IPS-NIHi7 (cell line): Measurements from ENCODE around the gene OLIG2.
A peak's percentile ranks its signal among the peaks of the same experiment; 100 is the strongest.

ENCODE experiments used
- DNase-seq: peaks from one replicate; pipeline ENCODE4 v3.0.0; 2012; ENCODE audit warnings: mixed read lengths; ENCODE audit errors: extremely low spot score

Gene OLIG2

DNA sequence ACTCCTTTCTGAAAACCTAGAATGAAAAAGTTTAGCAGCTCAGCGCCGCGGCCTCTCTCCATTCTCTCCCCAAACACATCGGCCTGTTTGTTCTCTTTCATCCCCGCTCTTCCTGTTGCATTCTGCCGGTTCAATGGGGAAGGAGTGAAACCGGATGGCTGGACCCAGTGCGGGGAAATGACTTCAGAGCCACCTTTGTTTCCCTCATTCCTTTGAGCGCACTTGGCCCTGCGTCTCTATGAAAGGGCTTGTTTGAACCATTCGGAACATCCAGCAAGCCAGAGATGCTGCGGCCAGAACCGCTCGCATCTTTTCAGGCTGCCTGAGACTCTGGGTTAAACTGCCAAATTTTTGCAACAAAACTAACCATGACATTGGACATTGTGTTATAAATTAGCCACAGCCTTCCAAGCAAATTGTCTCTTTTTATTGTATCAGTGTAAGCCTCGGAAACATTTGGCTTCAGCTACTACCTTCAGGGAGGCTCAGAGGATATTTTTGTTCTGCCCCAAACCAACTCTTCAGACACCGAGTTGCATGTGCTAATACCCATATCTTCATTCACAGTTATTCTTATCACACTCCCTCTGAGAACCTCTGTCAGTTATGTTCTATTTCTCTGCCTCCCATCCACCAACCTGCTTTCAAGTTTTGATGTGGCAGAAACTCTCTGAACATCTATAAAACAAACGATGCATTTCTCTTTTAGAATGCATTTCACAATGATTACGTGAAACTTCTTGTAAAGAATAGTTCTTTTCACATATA is 39.1 kb downstream of the OLIG2 start:
- peak; percentile 15 for DNase-seq

GRCh38 chr21:33067043-33067442 is 41.3 kb downstream of the OLIG2 start:
- no peak for DNase-seq

DNA sequence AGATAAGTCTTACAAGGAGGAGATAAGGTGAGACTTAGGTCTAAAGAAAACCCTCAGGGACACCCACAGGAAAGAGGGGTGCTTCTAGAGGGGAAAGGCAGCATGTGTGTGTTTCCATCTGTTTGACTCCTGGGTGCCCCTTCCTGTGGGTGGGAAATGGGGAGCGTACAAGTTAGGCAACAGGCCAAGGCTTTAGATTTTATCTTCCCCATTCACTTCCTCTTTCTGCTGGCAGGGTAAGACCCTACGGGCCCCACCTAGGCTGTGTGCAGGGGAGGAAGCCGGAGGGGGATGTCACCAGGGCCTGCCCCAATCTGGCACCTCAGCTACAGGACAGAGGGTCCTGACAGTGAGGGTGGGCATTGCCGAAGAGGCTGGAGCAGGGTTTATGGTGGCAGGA is 41.7 kb downstream of the OLIG2 start:
- DNase-seq: no peak

- no peak for DNase-seq
Measured at GRCh38 chr21:33069243-33069642, 43.5 kb downstream of the OLIG2 start.

GRCh38 chr21:33069645-33069993 is 43.9 kb downstream of the OLIG2 start:
- no peak for DNase-seq

DNA sequence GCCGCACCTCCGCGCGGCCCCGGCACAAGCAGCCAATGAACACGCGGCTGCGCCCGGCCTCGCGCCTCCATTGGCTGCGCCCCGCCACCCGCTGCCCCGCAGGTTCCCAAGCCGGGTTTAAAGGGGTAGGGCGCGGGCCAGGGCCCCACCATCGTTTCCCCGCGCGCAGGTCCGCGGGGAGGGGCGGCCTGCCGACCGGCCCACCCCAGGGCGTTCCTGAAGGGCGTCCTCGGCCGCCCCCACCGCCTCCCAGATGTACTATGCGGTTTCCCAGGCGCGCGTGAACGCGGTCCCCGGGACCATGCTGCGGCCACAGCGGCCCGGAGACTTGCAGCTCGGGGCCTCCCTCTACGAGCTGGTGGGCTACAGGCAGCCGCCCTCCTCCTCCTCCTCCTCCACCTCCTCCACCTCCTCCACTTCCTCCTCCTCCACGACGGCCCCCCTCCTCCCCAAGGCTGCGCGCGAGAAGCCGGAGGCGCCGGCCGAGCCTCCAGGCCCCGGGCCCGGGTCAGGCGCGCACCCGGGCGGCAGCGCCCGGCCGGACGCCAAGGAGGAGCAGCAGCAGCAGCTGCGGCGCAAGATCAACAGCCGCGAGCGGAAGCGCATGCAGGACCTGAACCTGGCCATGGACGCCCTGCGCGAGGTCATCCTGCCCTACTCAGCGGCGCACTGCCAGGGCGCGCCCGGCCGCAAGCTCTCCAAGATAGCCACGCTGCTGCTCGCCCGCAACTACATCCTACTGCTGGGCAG is 44.4 kb downstream of the OLIG2 start, which contains the start of gene OLIG1:
TSS of gene OLIG1 (plus strand) at position 148 of the 750 bp plus-strand sequence. CDS start at position 254, 106 bp downstream.
- peak; percentile 95 for DNase-seq

GRCh38 chr21:33070744-33070997 is 44.9 kb downstream of the OLIG2 start:
- no peak for DNase-seq

DNA sequence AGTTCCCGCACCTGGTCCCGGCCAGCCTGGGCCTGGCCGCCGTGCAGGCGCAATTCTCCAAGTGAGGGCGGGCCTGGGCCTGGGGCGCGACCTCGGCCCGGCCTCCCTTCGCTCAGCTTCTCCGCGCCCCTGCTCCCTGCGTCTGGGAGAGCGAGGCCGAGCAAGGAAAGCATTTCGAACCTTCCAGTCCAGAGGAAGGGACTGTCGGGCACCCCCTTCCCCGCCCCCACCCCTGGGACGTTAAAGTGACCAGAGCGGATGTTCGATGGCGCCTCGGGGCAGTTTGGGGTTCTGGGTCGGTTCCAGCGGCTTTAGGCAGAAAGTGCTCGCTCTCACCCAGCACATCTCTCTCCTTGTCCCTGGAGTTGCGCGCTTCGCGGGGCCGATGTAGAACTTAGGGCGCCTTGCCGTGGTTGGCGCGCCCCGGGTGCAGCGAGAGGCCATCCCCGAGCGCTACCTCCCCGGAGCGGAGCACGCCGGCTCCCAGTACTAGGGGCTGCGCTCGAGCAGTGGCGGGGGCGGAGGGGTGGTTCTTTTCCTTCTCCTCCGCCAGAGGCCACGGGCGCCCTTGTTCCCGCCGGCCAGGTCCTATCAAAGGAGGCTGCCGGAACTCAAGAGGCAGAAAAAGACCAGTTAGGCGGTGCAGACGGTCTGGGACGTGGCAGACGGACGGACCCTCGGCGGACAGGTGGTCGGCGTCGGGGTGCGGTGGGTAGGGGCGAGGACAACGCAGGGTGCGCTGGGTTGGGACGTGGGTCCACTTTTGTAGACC is 45.4 kb downstream of the OLIG2 start:
- DNase-seq: peak; percentile 39

- DNase-seq: peak; percentile 34
Measured at GRCh38 chr21:33071770-33072306, 46.1 kb downstream of the OLIG2 start.

DNA sequence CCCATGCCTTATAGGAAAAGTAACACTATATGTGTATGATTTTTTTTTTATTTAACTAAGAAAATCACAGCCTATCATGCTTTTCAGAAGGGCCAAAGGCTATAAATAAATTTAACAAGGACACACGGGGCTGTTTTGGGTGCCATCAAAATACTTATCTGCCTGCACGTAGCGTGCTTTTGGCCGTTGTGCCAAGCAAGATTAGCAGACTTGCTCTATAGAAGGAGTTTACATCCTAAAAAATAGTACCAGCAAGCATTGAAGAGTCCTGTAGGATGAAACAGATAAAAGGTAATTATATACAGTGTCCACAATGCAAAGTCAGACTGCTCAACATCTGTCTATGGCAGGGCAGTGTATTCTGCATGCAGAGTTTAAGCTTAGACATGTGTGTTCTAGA is 47.9 kb downstream of the OLIG2 start:
- no peak for DNase-seq

GRCh38 chr21:33075128-33075527 is 49.4 kb downstream of the OLIG2 start:
- DNase-seq: peak; percentile 60

GRCh38 chr21:33075596-33076195 is 50.0 kb downstream of the OLIG2 start:
- DNase-seq: peak; percentile 21

DNA sequence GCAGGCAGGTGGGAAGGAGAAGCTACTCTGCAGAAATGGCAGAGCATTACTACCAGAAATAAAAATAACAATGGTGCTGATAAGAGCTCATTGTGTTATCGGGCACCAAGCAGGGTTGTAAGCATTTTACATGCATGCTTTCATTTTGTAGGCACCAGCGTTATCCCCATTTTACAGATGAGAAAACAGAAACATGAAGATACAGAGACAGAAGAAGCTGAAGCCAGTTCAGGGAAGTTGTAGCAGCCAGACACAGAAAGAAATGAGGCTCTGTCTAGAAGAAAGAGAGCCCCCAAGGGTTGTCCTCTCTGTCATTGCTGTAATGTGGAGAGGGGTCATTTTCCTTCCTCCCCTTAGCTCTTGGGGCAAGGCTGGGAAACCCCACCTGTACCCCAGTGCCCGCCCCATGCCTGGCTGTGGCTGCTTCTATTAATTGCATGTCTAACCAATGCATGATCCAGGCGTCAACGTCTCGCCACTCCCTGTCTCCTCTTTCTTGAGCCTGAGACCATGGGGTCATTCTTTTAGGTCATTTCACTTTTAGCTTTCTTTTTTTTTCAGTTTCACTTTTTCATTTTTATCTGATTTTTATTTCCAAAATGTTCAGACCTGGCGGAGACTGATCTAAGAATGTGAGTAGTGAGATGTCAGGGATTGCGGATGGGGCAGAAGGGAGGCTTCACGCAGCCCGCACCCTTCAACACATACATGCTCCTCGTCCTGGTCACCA is 51.0 kb downstream of the OLIG2 start:
- DNase-seq: no peak
